H9 (cell line): ENCODE results near the gene ZDHHC1. TPM values are rescaled to one million over a fixed set of nuclear protein-coding genes. Genes with fewer than 3 reads are reported as not detected.

Experiments
- DNase-seq: peaks from one replicate; pipeline ENCODE4 v3.0.0-alpha.2; 2017
- H2AFZ ChIP-seq: one replicate; pipeline ENCODE4 v1.6.1; 2013; ENCODE audit warnings: mild to moderate bottlenecking, low read length, control low read depth, moderate library complexity
- H2AK5ac ChIP-seq: 2 replicates; pipeline ENCODE4 v1.6.1; 2013; ENCODE audit warnings: low read length, control low read depth, mixed read lengths; ENCODE audit not compliant: insufficient read length
- H2BK120ac ChIP-seq: one replicate; pipeline ENCODE4 v1.6.1; 2013; ENCODE audit warnings: low read depth, mild to moderate bottlenecking, low read length, control low read depth, inconsistent platforms; ENCODE audit not compliant: poor library complexity, severe bottlenecking
- H2BK12ac ChIP-seq: 2 replicates; pipeline ENCODE4 v1.6.1; 2013; ENCODE audit warnings: low read length, control low read depth, mixed read lengths, low read depth; ENCODE audit not compliant: insufficient read length
- H2BK15ac ChIP-seq: 2 replicates; pipeline ENCODE4 v1.6.1; 2013; ENCODE audit warnings: low read depth, low read length, control low read depth
- H2BK20ac ChIP-seq: one replicate; pipeline ENCODE4 v1.6.1; 2013; ENCODE audit warnings: low read depth, mild to moderate bottlenecking, low read length, control low read depth, inconsistent platforms; ENCODE audit not compliant: poor library complexity, severe bottlenecking
- H2BK5ac ChIP-seq: 2 replicates; pipeline ENCODE4 v1.6.1; 2013; ENCODE audit warnings: low read length, control low read depth, mixed read lengths; ENCODE audit not compliant: insufficient read length
- H3K14ac ChIP-seq: 2 replicates; pipeline ENCODE4 v1.6.1; 2013; ENCODE audit warnings: low read length, control low read depth; ENCODE audit not compliant: insufficient read depth
- H3K18ac ChIP-seq: 2 replicates; pipeline ENCODE4 v1.6.1; 2013; ENCODE audit warnings: low read depth, mild to moderate bottlenecking, mixed read lengths, low read length, control low read depth; ENCODE audit not compliant: insufficient read length
- H3K23ac ChIP-seq: 2 replicates; pipeline ENCODE4 v1.6.1; 2013; ENCODE audit warnings: low read length, control low read depth, mixed read lengths, low read depth; ENCODE audit not compliant: insufficient read length
- H3K23me2 ChIP-seq: 2 replicates; pipeline ENCODE4 v1.6.1; 2013; ENCODE audit warnings: low read depth, mild to moderate bottlenecking, mixed read lengths, low read length, control low read depth; ENCODE audit not compliant: insufficient read length, poor library complexity, severe bottlenecking
- H3K27ac ChIP-seq: 2 replicates; pipeline ENCODE4 v1.5.1; 2013; ENCODE audit warnings: low read length, control low read depth, mixed read lengths, low read depth; ENCODE audit not compliant: insufficient read length
- H3K27me3 ChIP-seq: 2 replicates; pipeline ENCODE4 v1.6.1; 2013; ENCODE audit warnings: low read length, control low read depth, inconsistent platforms; ENCODE audit not compliant: insufficient read depth
- H3K4ac ChIP-seq: 2 replicates; pipeline ENCODE4 v1.6.1; 2013; ENCODE audit warnings: low read depth, mild to moderate bottlenecking, control low read depth, inconsistent platforms, low read length, moderate library complexity
- H3K4me1 ChIP-seq: 2 replicates; pipeline ENCODE4 v1.6.1; 2013; ENCODE audit warnings: low read length, control low read depth, inconsistent platforms; ENCODE audit not compliant: insufficient read depth
- H3K4me2 ChIP-seq: 2 replicates; pipeline ENCODE4 v1.6.1; 2013; ENCODE audit warnings: low read length, control low read depth, mixed read lengths; ENCODE audit not compliant: insufficient read length, insufficient read depth
- H3K56ac ChIP-seq: 2 replicates; pipeline ENCODE4 v1.6.1; 2013; ENCODE audit warnings: low read depth, mild to moderate bottlenecking, mixed read lengths, low read length, control low read depth; ENCODE audit not compliant: insufficient read length
- H3K79me1 ChIP-seq: 2 replicates; pipeline ENCODE4 v1.6.1; 2013; ENCODE audit warnings: low read depth, mild to moderate bottlenecking, moderate library complexity, low read length, control low read depth, inconsistent platforms; ENCODE audit not compliant: insufficient read depth, poor library complexity, severe bottlenecking
- H3K79me2 ChIP-seq: 2 replicates; pipeline ENCODE4 v1.6.1; 2013; ENCODE audit warnings: low read length, control low read depth, inconsistent platforms; ENCODE audit not compliant: insufficient read depth
- H3K9ac ChIP-seq: 2 replicates; pipeline ENCODE4 v1.6.1; 2013; ENCODE audit warnings: low read length, control low read depth, mixed read lengths; ENCODE audit not compliant: insufficient read length; ENCODE audit errors: extremely low read depth
- H3K9me3 ChIP-seq: one replicate; pipeline ENCODE4 v1.6.1; 2013; ENCODE audit warnings: low read depth, low read length, inconsistent platforms; ENCODE audit not compliant: control insufficient read depth
- H3T11ph ChIP-seq: one replicate; pipeline ENCODE4 v1.6.1; 2013; ENCODE audit warnings: mild to moderate bottlenecking, low read length, control low read depth, inconsistent platforms
- H4K20me1 ChIP-seq: one replicate; pipeline ENCODE4 v1.6.1; 2013; ENCODE audit not compliant: control insufficient read depth, insufficient read length, insufficient read depth
- H4K5ac ChIP-seq: 2 replicates; pipeline ENCODE4 v1.6.1; 2013; ENCODE audit warnings: low read depth, mild to moderate bottlenecking, mixed read lengths, low read length, control low read depth; ENCODE audit not compliant: insufficient read length
- H4K8ac ChIP-seq: replicated peaks from 2 replicates; pipeline ENCODE4 v1.6.1; 2013; ENCODE audit warnings: low read length, control low read depth, mixed read lengths, low read depth; ENCODE audit not compliant: insufficient read length
- H4K91ac ChIP-seq: 2 replicates; pipeline ENCODE4 v1.6.1; 2013; ENCODE audit warnings: low read depth, mild to moderate bottlenecking, moderate library complexity, mixed read lengths, low read length, control low read depth; ENCODE audit not compliant: insufficient read length
- H3K27ac Mint-ChIP-seq, 3 experiments: 2 replicates in 2 of 3; 3 replicates in 1 of 3; pipeline ENCODE4 v1.8.0; 2020 to 2021; ENCODE audit warnings: mixed read lengths in 3 of 3, mild to moderate bottlenecking in 1 of 3, moderate library complexity in 1 of 3
- H3K27me3 Mint-ChIP-seq: 2 replicates; pipeline ENCODE4 v1.8.0; 2021; ENCODE audit warnings: low read depth, mild to moderate bottlenecking, moderate library complexity, mixed read lengths
- H3K36me3 Mint-ChIP-seq, 3 experiments: 2 replicates in 2 of 3; 3 replicates in 1 of 3; pipeline ENCODE4 v1.8.0; 2020 to 2021; ENCODE audit warnings: low read depth in 3 of 3, mixed read lengths in 3 of 3; ENCODE audit not compliant: insufficient read depth in 1 of 3
- H3K4me1 Mint-ChIP-seq, 2 experiments: 2 replicates each; pipeline ENCODE4 v1.8.0; 2020; ENCODE audit warnings: mixed read lengths in 2 of 2
- H3K4me3 Mint-ChIP-seq, 2 experiments: 2 replicates in 1 of 2; 3 replicates in 1 of 2; pipeline ENCODE4 v1.8.0; 2020 to 2021; ENCODE audit warnings: mild to moderate bottlenecking in 2 of 2, mixed read lengths in 2 of 2, moderate library complexity in 1 of 2
- H3K9me3 Mint-ChIP-seq, 2 experiments: 2 replicates in 1 of 2; 3 replicates in 1 of 2; pipeline ENCODE4 v1.8.0; 2020; ENCODE audit warnings: mild to moderate bottlenecking in 2 of 2, mixed read lengths in 2 of 2, moderate library complexity in 1 of 2
- WGBS: extraction: QIAGEN DNeasy Blood & Tissue Kit; methylation state at CpG from one replicate; pipeline ENCODE4 v1.1.7; 2013; ENCODE audit warnings: missing lambda C conversion rate, low lambda C conversion rate, mixed read lengths; ENCODE audit not compliant: insufficient read length; ENCODE audit errors: extremely low coverage; 5-methylcytosine and 5-hydroxymethylcytosine counted together
- total RNA-seq: library from RNA; stranded (reverse); gene quantifications from 2 replicates; pipeline ENCODE4 v1.2.1, GENCODE V29; 2021
- TF ChIP-seq, protein P1 (sequence below): fragments of 200-600 bp; sonication (generic); conservative IDR thresholded peaks from 3 replicates; pipeline ENCODE4 v1.8.0; 2021; ENCODE audit warnings: antibody characterized with exemption, mild to moderate bottlenecking

The ZDHHC1 gene
- total RNA-seq, 1 experiment from 2014 or later = 3.7 TPM

DNA sequence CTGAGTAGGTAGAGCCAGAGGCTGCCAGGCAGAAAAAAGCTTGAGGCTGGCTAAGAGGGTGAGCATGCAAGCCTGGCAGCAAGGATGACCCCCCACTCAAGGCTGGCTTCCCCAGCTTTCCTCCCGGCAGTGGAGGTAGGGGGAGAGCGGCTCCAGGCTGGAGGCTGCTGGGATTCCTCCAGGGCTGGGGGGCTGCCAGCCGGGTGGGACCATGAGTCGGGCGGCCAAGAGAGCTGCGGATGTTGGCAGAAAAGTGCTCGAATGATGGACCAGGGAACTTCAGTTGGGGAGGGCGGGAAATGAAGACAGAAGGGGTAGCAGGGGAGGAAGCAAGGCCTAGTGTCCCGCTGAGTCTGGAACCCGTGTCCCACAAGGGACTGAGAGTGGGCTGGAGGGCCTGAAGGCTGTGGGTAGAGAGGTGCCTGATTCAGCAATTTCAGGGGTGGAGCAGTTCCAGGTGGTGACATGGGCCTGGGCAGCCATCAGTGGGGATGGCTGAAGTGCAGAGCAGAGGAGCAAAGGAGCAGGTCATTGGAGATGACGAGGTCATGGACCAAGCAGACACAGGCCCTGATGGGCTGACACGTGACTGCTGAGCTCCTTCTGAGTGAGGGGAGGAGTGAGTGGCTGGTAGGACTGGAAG is 34.9 kb upstream of the ZDHHC1 start:
- Histone ChIP-seq H2BK120ac (no peak overlapping the region), H3K27me3 (no peaks in the 10 kb centered on the region), H3K79me2 (no peaks in the 10 kb centered on the region), H2BK12ac (no peak overlapping the region), H4K5ac (no peak overlapping the region), H3K4ac (no peak overlapping the region), H3K56ac (no peak overlapping the region), H3K27ac (no peak overlapping the region), H4K91ac (no peak overlapping the region), H3K4me1 (no peaks in the 10 kb centered on the region), H3T11ph (no peak overlapping the region), H3K9me3 (no peaks in the 10 kb centered on the region), H3K4me2 (no peak overlapping the region), H3K23me2 (no peaks in the 10 kb centered on the region), H3K9ac (no peak overlapping the region), H3K79me1 (no peaks in the 10 kb centered on the region), H2BK20ac (no peak overlapping the region), H3K14ac (no peak overlapping the region; the same call in 1 of the 2 replicates), H2BK15ac (no peak overlapping the region), H4K8ac (no peak overlapping the region), H4K20me1 (no peaks in the 10 kb centered on the region), H3K18ac (no peak overlapping the region), H2BK5ac (no peak overlapping the region), H2AFZ (no peak overlapping the region), H2AK5ac (no peak overlapping the region), H3K23ac (no peak overlapping the region)
- no CpG with 5 or more reads among the region's 12 CpGs for WGBS
- no peak for DNase-seq
- peaks cover 4 to 10% of the 10 kb centered on the region in 2 experiments; a peak in 3 of 4 replicates for H3K4me1 Mint-ChIP-seq
- H3K36me3 Mint-ChIP-seq = peaks cover 4 to 27% (median 9%) of the 10 kb centered on the region in 3 experiments
- TF ChIP-seq, protein P1, sequence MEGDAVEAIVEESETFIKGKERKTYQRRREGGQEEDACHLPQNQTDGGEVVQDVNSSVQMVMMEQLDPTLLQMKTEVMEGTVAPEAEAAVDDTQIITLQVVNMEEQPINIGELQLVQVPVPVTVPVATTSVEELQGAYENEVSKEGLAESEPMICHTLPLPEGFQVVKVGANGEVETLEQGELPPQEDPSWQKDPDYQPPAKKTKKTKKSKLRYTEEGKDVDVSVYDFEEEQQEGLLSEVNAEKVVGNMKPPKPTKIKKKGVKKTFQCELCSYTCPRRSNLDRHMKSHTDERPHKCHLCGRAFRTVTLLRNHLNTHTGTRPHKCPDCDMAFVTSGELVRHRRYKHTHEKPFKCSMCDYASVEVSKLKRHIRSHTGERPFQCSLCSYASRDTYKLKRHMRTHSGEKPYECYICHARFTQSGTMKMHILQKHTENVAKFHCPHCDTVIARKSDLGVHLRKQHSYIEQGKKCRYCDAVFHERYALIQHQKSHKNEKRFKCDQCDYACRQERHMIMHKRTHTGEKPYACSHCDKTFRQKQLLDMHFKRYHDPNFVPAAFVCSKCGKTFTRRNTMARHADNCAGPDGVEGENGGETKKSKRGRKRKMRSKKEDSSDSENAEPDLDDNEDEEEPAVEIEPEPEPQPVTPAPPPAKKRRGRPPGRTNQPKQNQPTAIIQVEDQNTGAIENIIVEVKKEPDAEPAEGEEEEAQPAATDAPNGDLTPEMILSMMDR = no peak
- no peaks in the 10 kb centered on the region for H3K27me3 Mint-ChIP-seq
- H3K27ac Mint-ChIP-seq = no peak overlapping the region
- no peaks in the 10 kb centered on the region for H3K9me3 Mint-ChIP-seq
- H3K4me3 Mint-ChIP-seq = no peak overlapping the region
